Kidney (tissue), 14 donors: ENCODE measurements around the gene ISG15. TPM values are rescaled to one million over a fixed set of nuclear protein-coding genes. Genes with fewer than 3 reads are reported as not detected.

Experiments used
- DNase-seq, 5 donors: peaks; one replicate each; pipeline ENCODE4 v3.0.0-alpha.2; 2013 to 2020
- FAIRE-seq: peaks from 2 replicates; lab custom pipeline; 2012; peaks lifted over from hg19 to GRCh38; lab: Jason Lieb, UNC
- H3K27ac ChIP-seq, 2 donors: one replicate each; pipeline ENCODE4 v1.7.0; 2013; ENCODE audit warnings: low read depth in 2 of 2, low read length in 2 of 2, inconsistent platforms in 1 of 2
- H3K27me3 ChIP-seq: one replicate; pipeline ENCODE4 v1.7.1; 2013; ENCODE audit warnings: low read length, inconsistent platforms; ENCODE audit not compliant: control insufficient read depth, insufficient read depth
- H3K36me3 ChIP-seq, 3 donors: one replicate each; pipeline versions ENCODE4 v1.7.0 to v1.7.1; 2013; ENCODE audit warnings: low read length in 3 of 3, control low read depth in 1 of 3, inconsistent platforms in 1 of 3; ENCODE audit not compliant: insufficient read depth in 3 of 3, control insufficient read depth in 2 of 3
- H3K4me1 ChIP-seq, 3 donors: one replicate each; pipeline versions ENCODE4 v1.7.0 to v1.7.1; 2013; ENCODE audit warnings: low read length in 3 of 3, inconsistent platforms in 1 of 3, low read depth in 1 of 3; ENCODE audit not compliant: control insufficient read depth in 2 of 3, insufficient read depth in 2 of 3
- H3K4me3 ChIP-seq, 3 donors: one replicate each; pipeline versions ENCODE4 v1.7.0 to v1.8.1; 2013; ENCODE audit warnings: low read length in 3 of 3, control low read depth in 1 of 3, inconsistent platforms in 1 of 3
- H3K9ac ChIP-seq, 3 donors: one replicate each; pipeline versions ENCODE4 v1.7.0 to v1.7.1; 2013; ENCODE audit warnings: low read length in 3 of 3, control low read depth in 1 of 3, inconsistent platforms in 1 of 3
- H3K9me3 ChIP-seq, 3 donors: one replicate each; pipeline versions ENCODE4 v1.7.0 to v1.7.1; 2013; ENCODE audit warnings: low read length in 3 of 3, control low read depth in 1 of 3, inconsistent platforms in 1 of 3; ENCODE audit not compliant: control insufficient read depth in 2 of 3, insufficient read depth in 1 of 3
- CTCF ChIP-seq: IDR thresholded peaks from 3 replicates; pipeline ENCODE4 v1.5.1; 2012; ENCODE audit warnings: mild to moderate bottlenecking, moderate library complexity, borderline replicate concordance; ENCODE audit not compliant: insufficient read depth; ENCODE audit errors: extremely low read depth
- intact Hi-C: fragments of 100-400 bp; cut with DNase I; formaldehyde crosslinking; loops from one replicate; pipeline ENCODE4 v1.11.1; 2022
- polyA plus RNA-seq: library from polyadenylated mRNA; stranded (reverse); fragments of 350-450 nt; fragmentation: Illumina TruSeq; extraction: RNeasy Lipid Tissue Mini Kit (QIAGEN cat#74804); gene quantifications from one replicate; pipeline ENCODE4 v1.2.3, GENCODE V29; 2014; ENCODE audit warnings: low read depth, low replicate concordance; ENCODE audit not compliant: insufficient read depth
- total RNA-seq: library from RNA; stranded (reverse); fragmentation: NEBNext Ultra II Directional; extraction: Animal tissue kit (Norgen Biotek cat#: 25700); gene quantifications from one replicate; pipeline ENCODE4 v1.2.1, GENCODE V29; 2021
- donor health status: control.
- donor health status: control.
- donor health status: control.
- donor health status: control.
- donor health status: control.
- donor health status: DM: yes; HTN: yes; CAD: no.
- donor health status: Normal renal cell carcinoma (clear cell type).

Gene ISG15
- total and polyA plus RNA-seq, 2 donors from 2014 or later: 23.9 to 65.9 TPM

- intact Hi-C loops: no loop called here
- DNase-seq (peak in 1 of 5 donors; percentile 24), FAIRE-seq (no peak)
- H3K9me3 ChIP-seq: no peaks in the 10 kb centered on the region
- no peak overlapping the region for H3K4me3 ChIP-seq
- TF ChIP-seq CTCF: no peak
- H3K36me3 ChIP-seq: no peaks in the 10 kb centered on the region
- H3K27me3 ChIP-seq: no peaks in the 10 kb centered on the region
- H3K4me1 ChIP-seq: peaks cover 0 to 8% (median 0%) of the 10 kb centered on the region in 3 donors
- no peak overlapping the region for H3K9ac ChIP-seq
- H3K27ac ChIP-seq: no peak overlapping the region
Measured at GRCh38 chr1:980137-980571, 33.1 kb upstream of the ISG15 start.

DNA sequence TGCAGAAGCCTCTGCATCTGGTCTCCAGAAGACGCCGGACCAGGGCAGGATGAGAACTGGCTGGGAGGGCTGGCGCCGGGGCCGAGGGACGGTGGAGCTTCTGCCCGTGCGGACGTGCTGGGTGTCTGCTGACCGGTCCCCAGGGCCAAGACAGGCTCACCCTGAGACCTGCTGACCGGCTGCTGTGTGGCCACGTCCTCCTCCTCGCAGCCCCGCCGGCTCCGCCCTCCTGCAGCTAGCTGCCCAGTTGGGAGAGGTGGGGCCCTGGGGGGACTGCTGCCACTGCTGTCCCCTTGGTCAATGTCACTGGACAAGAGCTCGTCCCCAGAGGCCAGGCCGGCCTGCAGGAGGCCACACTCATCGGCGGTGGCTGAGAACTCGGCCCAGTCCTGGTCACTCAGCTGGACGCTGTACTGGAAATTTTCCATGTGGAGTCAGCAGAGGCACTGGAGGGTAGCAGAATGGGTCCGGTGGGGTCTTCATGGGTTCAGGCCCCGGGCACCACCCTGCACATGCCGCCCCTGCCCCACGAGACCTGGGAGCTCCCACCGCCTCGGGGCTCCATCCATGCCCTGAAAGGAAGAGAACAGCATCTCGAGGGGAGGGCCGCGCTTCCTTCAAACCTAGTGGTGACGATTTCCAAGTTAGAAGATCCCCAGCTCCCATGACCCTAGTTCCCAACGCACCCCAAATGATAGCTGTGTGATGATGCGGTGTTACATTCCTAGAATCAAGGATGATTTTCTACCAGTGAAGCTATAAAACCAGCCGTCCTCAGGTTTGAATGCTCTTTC is 32.5 kb upstream of the ISG15 start:
- peaks cover 0 to 4% (median 0%) of the 10 kb centered on the region in 3 donors for H3K4me1 ChIP-seq
- no peak for TF ChIP-seq CTCF
- intact Hi-C loops: no loop called here
- peak overlapping the region in 1 of 2 donors; percentile 57 for H3K27ac ChIP-seq
- no peaks in the 10 kb centered on the region for H3K27me3 ChIP-seq
- DNase-seq (peak in 2 of 5 donors; percentile 39 to 87), FAIRE-seq (no peak)
- H3K9me3 ChIP-seq: no peaks in the 10 kb centered on the region
- no peak overlapping the region for H3K4me3 ChIP-seq
- no peak overlapping the region for H3K9ac ChIP-seq
- no peaks in the 10 kb centered on the region for H3K36me3 ChIP-seq

- TF ChIP-seq CTCF: no peak
- peak overlapping the region; percentile 54 to 57 for H3K27ac ChIP-seq
- no peaks in the 10 kb centered on the region for H3K36me3 ChIP-seq
- no peaks in the 10 kb centered on the region for H3K4me1 ChIP-seq
- peak in 1 of 5 donors; percentile 35 for DNase-seq
- intact Hi-C loops: no loop called here
- H3K9ac ChIP-seq: peak overlapping the region in 1 of 3 donors; percentile 26
- no peaks in the 10 kb centered on the region for H3K27me3 ChIP-seq
- no peak for FAIRE-seq
- H3K4me3 ChIP-seq: no peak overlapping the region
- H3K9me3 ChIP-seq: no peaks in the 10 kb centered on the region
Measured at GRCh38 chr1:981491-981954, 31.8 kb upstream of the ISG15 start.
